ENCODE results near the gene LUZP2.

The LUZP2 gene

DNA sequence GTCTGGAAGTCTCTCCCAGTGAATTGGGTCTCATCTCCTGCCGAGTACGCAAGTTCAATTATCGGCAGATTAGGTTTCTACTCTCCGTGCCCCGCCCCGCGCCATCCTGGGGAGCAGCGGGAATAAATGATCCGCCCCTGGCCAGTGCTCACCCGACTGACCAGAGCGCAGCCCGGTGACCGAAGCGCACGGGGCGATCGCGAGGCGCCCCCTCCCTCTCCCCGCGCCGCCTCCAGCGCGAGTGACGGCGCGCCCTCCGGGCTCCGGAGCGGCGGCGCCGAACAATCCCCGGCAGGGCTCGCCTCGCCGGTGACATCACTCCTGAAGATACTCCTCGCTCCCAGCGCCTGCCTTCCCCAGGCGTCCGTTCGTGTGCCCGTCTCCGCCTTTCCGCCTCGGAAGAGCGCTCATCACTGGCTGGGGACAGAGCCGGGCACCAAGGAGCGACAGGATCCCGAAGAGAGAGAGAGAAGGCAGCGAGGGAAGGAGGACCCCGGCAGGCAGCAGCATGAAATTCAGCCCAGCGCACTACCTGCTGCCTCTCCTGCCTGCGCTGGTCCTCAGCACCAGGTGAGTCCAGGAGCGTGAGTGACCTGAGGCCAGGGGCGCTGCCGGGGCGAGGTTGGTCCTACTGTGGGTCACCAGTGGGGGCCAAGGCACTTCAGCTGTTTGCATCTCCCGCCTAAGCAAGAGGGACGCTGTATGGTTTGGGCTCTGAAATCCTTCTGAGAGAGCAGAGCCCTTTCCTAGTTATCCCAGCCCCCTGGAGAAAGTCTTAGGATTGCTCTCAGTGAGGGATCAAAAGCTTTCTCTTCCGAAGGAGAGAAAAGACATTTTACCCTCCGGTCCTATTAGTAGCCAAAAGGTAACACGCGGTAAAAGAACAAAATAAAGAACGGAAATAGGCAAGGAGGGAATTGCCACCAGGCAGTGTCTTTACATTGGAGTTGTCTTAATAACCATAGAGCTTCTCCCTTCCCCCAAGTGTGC lies at the start of gene LUZP2:
LUZP2 (plus strand) TSS at position 318 of the 990 bp plus-strand sequence.
- TF ChIP-seq, protein P1, sequence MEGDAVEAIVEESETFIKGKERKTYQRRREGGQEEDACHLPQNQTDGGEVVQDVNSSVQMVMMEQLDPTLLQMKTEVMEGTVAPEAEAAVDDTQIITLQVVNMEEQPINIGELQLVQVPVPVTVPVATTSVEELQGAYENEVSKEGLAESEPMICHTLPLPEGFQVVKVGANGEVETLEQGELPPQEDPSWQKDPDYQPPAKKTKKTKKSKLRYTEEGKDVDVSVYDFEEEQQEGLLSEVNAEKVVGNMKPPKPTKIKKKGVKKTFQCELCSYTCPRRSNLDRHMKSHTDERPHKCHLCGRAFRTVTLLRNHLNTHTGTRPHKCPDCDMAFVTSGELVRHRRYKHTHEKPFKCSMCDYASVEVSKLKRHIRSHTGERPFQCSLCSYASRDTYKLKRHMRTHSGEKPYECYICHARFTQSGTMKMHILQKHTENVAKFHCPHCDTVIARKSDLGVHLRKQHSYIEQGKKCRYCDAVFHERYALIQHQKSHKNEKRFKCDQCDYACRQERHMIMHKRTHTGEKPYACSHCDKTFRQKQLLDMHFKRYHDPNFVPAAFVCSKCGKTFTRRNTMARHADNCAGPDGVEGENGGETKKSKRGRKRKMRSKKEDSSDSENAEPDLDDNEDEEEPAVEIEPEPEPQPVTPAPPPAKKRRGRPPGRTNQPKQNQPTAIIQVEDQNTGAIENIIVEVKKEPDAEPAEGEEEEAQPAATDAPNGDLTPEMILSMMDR (IDR thresholded peaks at IDR 0.05; ENCODE audit: borderline replicate concordance, control extremely low read depth, extremely low read depth, insufficient read depth, missing control alignments): no peak
- in situ Hi-C loops (cut with MboI; ENCODE audit: low sequenced_read_pairs, unreplicated experiment): no loop called here
- DNase-seq (ENCODE audit: low spot score): no peak

DNA sequence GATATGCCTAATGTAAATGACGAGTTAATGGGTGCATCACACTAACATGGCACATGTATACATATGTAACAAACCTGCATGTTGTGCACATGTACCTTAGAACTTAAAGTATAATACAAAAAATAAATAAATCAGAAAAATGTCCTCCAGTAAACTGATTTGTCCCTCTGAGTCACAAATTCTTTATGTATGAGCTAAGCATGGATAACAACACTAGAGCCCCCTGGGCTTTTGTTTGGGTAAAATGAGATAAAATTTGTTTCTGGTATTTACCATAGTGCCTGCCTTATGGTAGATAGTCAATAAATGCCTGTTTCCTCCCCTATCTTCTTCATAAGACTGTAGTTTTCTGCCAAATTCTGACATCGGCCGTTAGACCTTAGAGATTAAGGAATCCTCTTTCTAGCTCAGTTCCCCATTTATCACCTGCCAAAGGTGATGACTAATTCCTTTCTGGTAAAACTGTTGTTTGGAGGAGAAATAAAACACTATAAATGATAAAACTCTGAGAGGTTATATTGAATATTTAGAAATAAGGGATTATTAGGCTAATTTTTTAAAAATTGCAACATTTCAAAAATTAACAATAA lies 43.6 kb upstream of the LUZP2 start:
- in situ Hi-C loops (cut with MboI; ENCODE audit: low sequenced_read_pairs, unreplicated experiment): no loop called here
- TF ChIP-seq, protein P1 (IDR thresholded peaks at IDR 0.05; ENCODE audit: borderline replicate concordance, control extremely low read depth, extremely low read depth, insufficient read depth, missing control alignments): no peak
- DNase-seq (ENCODE audit: low spot score): no peak

DNA sequence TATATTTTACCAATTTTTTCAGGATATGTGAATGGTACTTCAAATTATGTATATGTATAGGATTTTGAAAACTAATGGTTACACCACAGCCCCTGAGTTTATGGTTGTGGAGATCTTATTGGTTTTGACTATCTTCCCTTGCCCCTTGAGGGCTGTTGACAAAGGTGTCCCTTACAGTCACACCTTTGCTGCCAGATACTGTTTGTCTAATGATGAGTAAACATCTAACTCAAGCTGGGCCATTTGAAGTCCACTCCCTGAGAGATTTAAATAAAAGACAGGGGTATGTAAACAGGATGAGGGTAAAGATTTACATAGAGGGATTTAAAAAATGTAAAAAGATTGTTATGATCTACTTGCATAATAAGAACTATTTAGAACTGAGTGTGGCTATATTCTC lies 38.9 kb upstream of the LUZP2 start:
- TF ChIP-seq, protein P1 (IDR thresholded peaks at IDR 0.05; ENCODE audit: borderline replicate concordance, control extremely low read depth, extremely low read depth, insufficient read depth, missing control alignments): no peak
- no peak for DNase-seq (ENCODE audit: low spot score)
- in situ Hi-C loops (cut with MboI; ENCODE audit: low sequenced_read_pairs, unreplicated experiment): no loop called here

GRCh38 chr11:24470431-24470830 lies 26.4 kb upstream of the LUZP2 start:
- DNase-seq (ENCODE audit: low spot score): no peak
- TF ChIP-seq, protein P1 (IDR thresholded peaks at IDR 0.05; ENCODE audit: borderline replicate concordance, control extremely low read depth, extremely low read depth, insufficient read depth, missing control alignments): no peak
- in situ Hi-C loops (cut with MboI; ENCODE audit: low sequenced_read_pairs, unreplicated experiment): no loop called here

- DNase-seq (ENCODE audit: low spot score): no peak
- TF ChIP-seq, protein P1 (IDR thresholded peaks at IDR 0.05; ENCODE audit: borderline replicate concordance, control extremely low read depth, extremely low read depth, insufficient read depth, missing control alignments): no peak
- in situ Hi-C loops (cut with MboI; ENCODE audit: low sequenced_read_pairs, unreplicated experiment): no loop called here
These were observed 25.8 kb upstream of the LUZP2 start for GRCh38 chr11:24471084-24471483.

DNA sequence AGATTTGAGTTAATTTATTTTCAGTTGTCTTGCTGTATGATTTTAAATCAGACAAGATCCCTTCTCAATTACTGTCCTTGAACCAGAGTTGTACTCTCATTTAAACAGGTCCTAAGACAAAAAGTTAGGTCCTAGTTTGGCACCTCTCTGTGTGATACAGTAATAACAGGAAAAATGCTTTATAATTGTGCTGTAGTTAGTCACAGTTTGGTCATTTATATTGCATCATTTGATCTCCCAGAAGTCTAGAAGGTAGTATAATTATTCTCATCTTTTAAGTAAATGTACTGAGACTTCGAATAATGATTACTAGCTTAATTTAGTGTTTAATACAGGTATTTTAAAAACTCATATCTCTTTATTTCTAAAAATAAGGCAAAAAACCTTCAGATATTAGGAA lies 18.1 kb upstream of the LUZP2 start:
- TF ChIP-seq, protein P1 (IDR thresholded peaks at IDR 0.05; ENCODE audit: borderline replicate concordance, control extremely low read depth, extremely low read depth, insufficient read depth, missing control alignments): no peak
- no peak for DNase-seq (ENCODE audit: low spot score)
- in situ Hi-C loops (cut with MboI; ENCODE audit: low sequenced_read_pairs, unreplicated experiment): no loop called here

Data from GM13976 (cell line).